HEK293 (cell line): ENCODE results near the gene PWWP2B.

Experiments
- CTCF ChIP-seq: fragments of 450-650 bp; formaldehyde crosslinking; IDR thresholded peaks from 2 replicates; pipeline ENCODE4 v1.5.1; 2016; ENCODE audit warnings: missing biosample characterization, missing genetic modification characterization
- REPIN1 ChIP-seq: fragments of 450-650 bp; formaldehyde crosslinking; IDR thresholded peaks from 2 replicates; pipeline ENCODE4 v1.5.1; 2017; ENCODE audit warnings: missing biosample characterization, missing genetic modification characterization, low read depth
- REST ChIP-seq: fragments of 450-650 bp; formaldehyde crosslinking; IDR thresholded peaks from 2 replicates; pipeline ENCODE4 v1.5.1; 2016; ENCODE audit warnings: missing biosample characterization, missing genetic modification characterization
- SP2 ChIP-seq: fragments of 450-650 bp; formaldehyde crosslinking; IDR thresholded peaks from 2 replicates; pipeline ENCODE4 v1.5.1; 2016; ENCODE audit warnings: missing biosample characterization, missing genetic modification characterization
- ZNF19 ChIP-seq: fragments of 450-650 bp; formaldehyde crosslinking; IDR thresholded peaks from 2 replicates; pipeline ENCODE4; 2016; ENCODE audit warnings: missing biosample characterization, missing genetic modification characterization, low read depth
- ZNF248 ChIP-seq: fragments of 450-650 bp; formaldehyde crosslinking; IDR thresholded peaks from 2 replicates; pipeline ENCODE4 v1.5.1; 2017; ENCODE audit warnings: missing biosample characterization, missing genetic modification characterization
- ZNF266 ChIP-seq: fragments of 450-650 bp; formaldehyde crosslinking; IDR thresholded peaks from 2 replicates; pipeline ENCODE4 v1.5.1; 2016; ENCODE audit warnings: missing biosample characterization, missing genetic modification characterization, low read depth
- ZNF776 ChIP-seq: fragments of 450-650 bp; formaldehyde crosslinking; IDR thresholded peaks from 2 replicates; pipeline ENCODE4 v1.5.0; 2017; ENCODE audit warnings: missing biosample characterization, missing genetic modification characterization, borderline replicate concordance

DNA sequence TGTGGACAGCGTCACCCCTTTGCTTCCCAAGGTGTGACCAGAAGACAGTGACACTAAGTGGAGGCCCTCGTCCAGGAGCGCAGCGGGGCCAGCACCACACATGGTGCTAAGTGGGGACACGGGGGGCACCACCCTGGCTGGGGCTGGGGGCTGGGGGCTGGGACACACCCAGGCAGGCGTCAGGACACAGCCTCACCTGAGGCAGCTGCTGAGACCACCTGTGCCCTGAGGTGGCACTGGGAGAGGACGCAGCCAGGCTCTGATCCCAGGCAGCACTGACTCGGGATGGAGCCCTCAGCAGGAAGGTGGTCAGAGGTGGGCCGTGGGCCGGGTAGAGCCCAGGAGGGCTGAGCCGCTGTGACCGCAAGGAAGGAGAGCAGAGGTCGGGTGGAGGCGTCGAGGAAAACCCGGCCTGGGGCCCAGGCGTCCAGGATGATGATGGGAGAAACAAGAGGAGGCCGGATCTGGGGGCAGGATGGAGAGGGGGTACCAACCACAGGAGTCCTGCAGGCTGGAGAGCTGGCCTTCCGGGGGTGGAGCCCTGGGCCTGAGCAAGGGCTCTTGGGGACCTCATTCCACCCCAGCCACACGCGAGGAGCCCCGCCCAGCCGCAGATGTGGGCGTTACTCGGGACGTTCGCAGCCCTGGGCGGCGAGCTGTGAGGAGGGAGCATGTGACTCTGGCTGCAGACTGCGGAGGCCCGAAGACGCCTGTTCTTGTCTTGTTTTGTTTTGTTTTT, 42.5 kb upstream of the PWWP2B start:
- TF ChIP-seq CTCF (tag by site-specific recombination): no peak
- no peak for TF ChIP-seq ZNF248
- TF ChIP-seq ZNF266 (tag by site-specific recombination): no peak
- TF ChIP-seq ZNF776 (tag by site-specific recombination): no peak
- no peak for TF ChIP-seq ZNF19
- TF ChIP-seq REST: no peak
- TF ChIP-seq REPIN1: no peak
- TF ChIP-seq SP2: no peak
